ENCODE measurements around the gene MRPS17.

Gene MRPS17

GRCh38 chr7:55964261-55965099 is 12.8 kb downstream of the MRPS17 start, which contains the start of gene NIPSNAP2:
NIPSNAP2 (plus strand) TSS chr7:55964585; CDS start chr7:55964610, 25 bp downstream.
- TF ChIP-seq, protein P1, sequence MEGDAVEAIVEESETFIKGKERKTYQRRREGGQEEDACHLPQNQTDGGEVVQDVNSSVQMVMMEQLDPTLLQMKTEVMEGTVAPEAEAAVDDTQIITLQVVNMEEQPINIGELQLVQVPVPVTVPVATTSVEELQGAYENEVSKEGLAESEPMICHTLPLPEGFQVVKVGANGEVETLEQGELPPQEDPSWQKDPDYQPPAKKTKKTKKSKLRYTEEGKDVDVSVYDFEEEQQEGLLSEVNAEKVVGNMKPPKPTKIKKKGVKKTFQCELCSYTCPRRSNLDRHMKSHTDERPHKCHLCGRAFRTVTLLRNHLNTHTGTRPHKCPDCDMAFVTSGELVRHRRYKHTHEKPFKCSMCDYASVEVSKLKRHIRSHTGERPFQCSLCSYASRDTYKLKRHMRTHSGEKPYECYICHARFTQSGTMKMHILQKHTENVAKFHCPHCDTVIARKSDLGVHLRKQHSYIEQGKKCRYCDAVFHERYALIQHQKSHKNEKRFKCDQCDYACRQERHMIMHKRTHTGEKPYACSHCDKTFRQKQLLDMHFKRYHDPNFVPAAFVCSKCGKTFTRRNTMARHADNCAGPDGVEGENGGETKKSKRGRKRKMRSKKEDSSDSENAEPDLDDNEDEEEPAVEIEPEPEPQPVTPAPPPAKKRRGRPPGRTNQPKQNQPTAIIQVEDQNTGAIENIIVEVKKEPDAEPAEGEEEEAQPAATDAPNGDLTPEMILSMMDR (conservative IDR thresholded peaks at IDR 0.05; ENCODE audit: low read depth, low read length) = no peak
- peak within 1 kb of the TSS; percentile 74 for H3K4me3 ChIP-seq (ENCODE audit: low read depth, low read length)
- DNase-seq (ENCODE audit: low read depth) = peak; percentile 44

- H3K4me3 ChIP-seq (ENCODE audit: low read depth, low read length) = peak overlapping the region; percentile 74
- TF ChIP-seq, protein P1 (conservative IDR thresholded peaks at IDR 0.05; ENCODE audit: low read depth, low read length) = no peak
- DNase-seq (ENCODE audit: low read depth) = peak; percentile 52
These were observed 13.4 kb downstream of the MRPS17 start for GRCh38 chr7:55965100-55965470.

DNA sequence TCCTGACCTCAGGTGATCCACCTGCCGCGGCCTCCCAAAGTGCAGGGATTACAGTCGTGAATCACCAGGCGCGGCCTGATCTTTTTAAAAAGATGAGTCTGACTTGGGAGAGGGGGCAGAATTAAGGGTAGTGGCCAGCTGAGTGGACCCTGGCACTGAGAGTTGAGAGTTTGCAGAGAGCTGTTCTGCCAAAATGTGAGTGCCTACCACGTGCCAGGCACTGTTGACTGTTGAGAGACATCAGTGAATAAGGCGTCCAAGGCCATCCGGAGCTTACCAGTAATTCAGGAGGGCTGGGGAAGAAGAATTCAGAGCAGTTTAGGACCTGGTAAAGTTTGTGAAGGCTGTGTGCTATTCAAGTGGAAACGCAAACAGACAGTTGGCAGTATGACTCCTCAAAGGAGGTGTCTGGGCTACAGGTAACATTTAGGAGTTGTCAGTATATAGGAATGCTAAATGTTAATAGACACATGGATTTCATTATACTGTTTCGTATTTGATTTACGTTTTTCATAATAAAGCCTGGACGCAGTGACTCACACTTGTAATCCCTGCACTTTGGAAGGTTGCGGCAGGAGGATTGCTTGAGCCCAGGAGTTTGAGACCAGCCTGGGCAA is 14.2 kb downstream of the MRPS17 start:
- TF ChIP-seq, protein P1 (conservative IDR thresholded peaks at IDR 0.05; ENCODE audit: low read depth, low read length) = no peak
- no peak overlapping the region for H3K4me3 ChIP-seq (ENCODE audit: low read depth, low read length)
- no peak for DNase-seq (ENCODE audit: low read depth)

- TF ChIP-seq, protein P1 (conservative IDR thresholded peaks at IDR 0.05; ENCODE audit: low read depth, low read length) = no peak
- no peak for DNase-seq (ENCODE audit: low read depth)
- H3K4me3 ChIP-seq (ENCODE audit: low read depth, low read length) = no peak overlapping the region
These were observed 15.2 kb downstream of the MRPS17 start for GRCh38 chr7:55966851-55967250.

- no peak for DNase-seq (ENCODE audit: low read depth)
- TF ChIP-seq, protein P1 (conservative IDR thresholded peaks at IDR 0.05; ENCODE audit: low read depth, low read length) = no peak
- H3K4me3 ChIP-seq (ENCODE audit: low read depth, low read length) = no peak overlapping the region
These were observed 17.7 kb downstream of the MRPS17 start for GRCh38 chr7:55969391-55969790.

- H3K4me3 ChIP-seq (ENCODE audit: low read depth, low read length) = no peak overlapping the region
- TF ChIP-seq, protein P1 (conservative IDR thresholded peaks at IDR 0.05; ENCODE audit: low read depth, low read length) = no peak
- no peak for DNase-seq (ENCODE audit: low read depth)
These were observed 18.9 kb downstream of the MRPS17 start for GRCh38 chr7:55970561-55970960.
